ENCODE measurements around the gene NRDE2.

The NRDE2 gene

GRCh38 chr14:90295870-90296516 is 35.7 kb downstream of the NRDE2 start:
- POLR2A ChIA-PET = no interaction called here
- no peak overlapping the region for H3K4me3 ChIP-seq (ENCODE audit: low read depth, low read length)
- no peaks in the 10 kb centered on the region for H3K9me3 ChIP-seq (ENCODE audit: control insufficient read depth, insufficient read depth, low read depth, low read length)
- CTCF ChIA-PET = no interaction called here
- H3K27ac ChIP-seq (ENCODE audit: extremely low read depth, low read depth, low read length) = no peak overlapping the region
- TF ChIP-seq ZSCAN4 (tag by site-specific recombination; IDR thresholded peaks at IDR 0.05) (no peak), ZNF629 (tag by site-specific recombination; IDR thresholded peaks at IDR 0.05) (no peak), REPIN1 (tag by site-specific recombination; IDR thresholded peaks at IDR 0.05; ENCODE audit: low read depth) (no peak), ZBTB49 (tag by site-specific recombination; IDR thresholded peaks at IDR 0.05; ENCODE audit: low read depth) (no peak)
- no peaks in the 10 kb centered on the region for H3K4me1 ChIP-seq (ENCODE audit: control insufficient read depth, insufficient read depth, low read length)
- H3K36me3 ChIP-seq (ENCODE audit: control insufficient read depth in 2 of 2, insufficient read depth in 1 of 2, low read length in 2 of 2) = peaks cover 39 to 82% of the 10 kb centered on the region in 2 experiments

GRCh38 chr14:90294872-90295271 is 36.9 kb downstream of the NRDE2 start:
- CTCF ChIA-PET = no interaction called here

More at GRCh38 chr14:90294872-90295271, 36.9 kb downstream of the NRDE2 start:
- TF ChIP-seq ZBTB7A (tag by site-specific recombination; IDR thresholded peaks at IDR 0.05; ENCODE audit: low read depth) = no peak
- TF ChIP-seq CTCF (tag by site-specific recombination; IDR thresholded peaks at IDR 0.05) = no peak
- TF ChIP-seq ZNF561 (tag by site-specific recombination; IDR thresholded peaks at IDR 0.05; ENCODE audit: borderline replicate concordance) = no peak
- TF ChIP-seq MEIS1 (CRISPR knock-in tag; IDR thresholded peaks at IDR 0.05; ENCODE audit: borderline replicate concordance) = no peak
- TF ChIP-seq ZBTB10 (tag by site-specific recombination; IDR thresholded peaks at IDR 0.05) = no peak
- TF ChIP-seq ZNF670 (tag by site-specific recombination; IDR thresholded peaks at IDR 0.05; ENCODE audit: low read depth) = no peak
- TF ChIP-seq ZBTB26 (tag by site-specific recombination; optimal IDR thresholded peaks at IDR 0.05) = no peak
- no peak for TF ChIP-seq ZSCAN23 (tag by site-specific recombination; IDR thresholded peaks at IDR 0.05)
- TF ChIP-seq ZNF274 (IDR thresholded peaks at IDR 0.05; ENCODE audit: low read length) = no peak
- TF ChIP-seq ZNF274 (tag by site-specific recombination; IDR thresholded peaks at IDR 0.05; ENCODE audit: borderline replicate concordance) = no peak
- no peak for TF ChIP-seq ZNF792 (tag by site-specific recombination; IDR thresholded peaks at IDR 0.05)
- no peak for TF ChIP-seq SP3 (tag by site-specific recombination; IDR thresholded peaks at IDR 0.05)
- Histone ChIP-seq H3K27ac (ENCODE audit: extremely low read depth, low read depth, low read length) (no peak overlapping the region), H3K36me3 (ENCODE audit: control insufficient read depth in 2 of 2, insufficient read depth in 1 of 2, low read length in 2 of 2) (peaks cover 39 to 86% of the 10 kb centered on the region in 2 experiments), H3K4me1 (ENCODE audit: control insufficient read depth, insufficient read depth, low read length) (no peaks in the 10 kb centered on the region), H3K9me3 (ENCODE audit: control insufficient read depth, insufficient read depth, low read depth, low read length) (no peaks in the 10 kb centered on the region), H3K4me3 (ENCODE audit: low read depth, low read length) (no peak overlapping the region)
- POLR2A ChIA-PET = no interaction called here
